WTC11 (cell line): Measurements from ENCODE around the gene TP73.

Experiments used
- ATF3 ChIP-seq: sonication (generic); formaldehyde crosslinking; conservative IDR thresholded peaks from 2 replicates; pipeline ENCODE4 v1.8.1; 2022; ENCODE audit warnings: mild to moderate bottlenecking, missing genetic modification reagents
- CTCF ChIP-seq: fragments of 200-600 bp; IDR thresholded peaks from 2 replicates; pipeline ENCODE4 v1.8.0; 2022; ENCODE audit warnings: antibody characterized with exemption
- E2F4 ChIP-seq: sonication (generic); formaldehyde crosslinking; IDR thresholded peaks from 2 replicates; pipeline ENCODE4 v1.8.1; 2022; ENCODE audit warnings: low read depth, mild to moderate bottlenecking, moderate library complexity, missing genetic modification reagents, borderline replicate concordance
- ESRRA ChIP-seq: sonication (generic); formaldehyde crosslinking; IDR thresholded peaks from 2 replicates; pipeline ENCODE4 v1.8.1; 2022; ENCODE audit warnings: mild to moderate bottlenecking, missing genetic modification reagents, borderline replicate concordance
- ETV6 ChIP-seq: sonication (generic); formaldehyde crosslinking; IDR thresholded peaks from 2 replicates; pipeline ENCODE4 v1.8.1; 2022; ENCODE audit warnings: mild to moderate bottlenecking, missing genetic modification reagents
- IRF1 ChIP-seq: sonication (generic); formaldehyde crosslinking; IDR thresholded peaks from 2 replicates; pipeline ENCODE4 v1.8.0; 2023; ENCODE audit warnings: missing genetic modification reagents
- NR1H2 ChIP-seq: sonication (generic); formaldehyde crosslinking; IDR thresholded peaks from 2 replicates; pipeline ENCODE4 v1.9.0; 2021; ENCODE audit warnings: mild to moderate bottlenecking, moderate library complexity, missing genetic modification reagents
- NR3C1 ChIP-seq: sonication (generic); formaldehyde crosslinking; conservative IDR thresholded peaks from 2 replicates; pipeline ENCODE4 v1.8.1; 2023; ENCODE audit warnings: low read depth, mild to moderate bottlenecking, missing genetic modification reagents
- SP1 ChIP-seq: sonication (generic); formaldehyde crosslinking; conservative IDR thresholded peaks from 2 replicates; pipeline ENCODE4 v1.8.1; 2022; ENCODE audit warnings: missing genetic modification reagents
- TEAD1 ChIP-seq: sonication (generic); formaldehyde crosslinking; IDR thresholded peaks from 2 replicates; pipeline ENCODE4 v1.8.0; 2022; ENCODE audit warnings: mild to moderate bottlenecking, missing genetic modification reagents
- TEAD4 ChIP-seq: sonication (generic); formaldehyde crosslinking; IDR thresholded peaks from 2 replicates; pipeline ENCODE4 v1.8.0; 2022; ENCODE audit warnings: mild to moderate bottlenecking, missing genetic modification reagents
- USF1 ChIP-seq: sonication (generic); formaldehyde crosslinking; IDR thresholded peaks from 2 replicates; pipeline ENCODE4 v1.8.0; 2022; ENCODE audit warnings: mild to moderate bottlenecking, missing genetic modification reagents

- TF ChIP-seq TEAD1 (CRISPR knock-in tag): no peak
- no peak for TF ChIP-seq CTCF
- TF ChIP-seq SP1 (CRISPR knock-in tag): peak; percentile 9; the same call in 1 of the 2 replicates
- TF ChIP-seq NR1H2 (CRISPR knock-in tag): no peak
- TF ChIP-seq USF1 (CRISPR knock-in tag): no peak
- TF ChIP-seq E2F4 (CRISPR knock-in tag): no peak
- TF ChIP-seq ATF3 (CRISPR knock-in tag): no peak
- TF ChIP-seq ETV6 (CRISPR knock-in tag): no peak
- TF ChIP-seq NR3C1 (CRISPR knock-in tag): no peak
- TF ChIP-seq TEAD4: no peak
- no peak for TF ChIP-seq ESRRA (CRISPR knock-in tag)
- TF ChIP-seq IRF1 (CRISPR knock-in tag): no peak
Measured at GRCh38 chr1:3610527-3611169, 41.7 kb upstream of the TP73 start.
